ENCODE data around the gene CYBC1. TPM values are rescaled to one million over a fixed set of nuclear protein-coding genes. Genes with fewer than 3 reads are reported as not detected.

Gene CYBC1
- polyA plus RNA-seq, 1 donor (not counting 4 experiments of a cell fraction or from before 2014, with no cell fraction given), result 30.2 TPM

GRCh38 chr17:82487910-82488309 lies 37.4 kb upstream of the CYBC1 start:
- peaks cover 11% of the 10 kb centered on the region for H3K4me1 ChIP-seq (ENCODE audit: control insufficient read depth, extremely low read depth, insufficient read depth, low read length)
- no peaks in the 10 kb centered on the region for H3K9me1 ChIP-seq (ENCODE audit: control insufficient read depth, extremely low read depth, insufficient read depth, low read length)
- DNase-seq (ENCODE audit: low read depth, low spot score) (no peak), FAIRE-seq (no peak)
- H3K9me3 ChIP-seq (ENCODE audit: control insufficient read depth, low read depth, low read length), result no peaks in the 10 kb centered on the region
- H3K27ac ChIP-seq (ENCODE audit: control insufficient read depth, insufficient read depth, low read length), result no peak overlapping the region
- H3K79me2 ChIP-seq (ENCODE audit: control insufficient read depth, insufficient read depth, low read length), result no peaks in the 10 kb centered on the region
- peaks cover 0 to 12% of the 10 kb centered on the region in 2 experiments for H3K36me3 ChIP-seq (ENCODE audit: control insufficient read depth in 2 of 2, extremely low read depth in 1 of 2, insufficient read depth in 2 of 2, low read length in 2 of 2)
- no peak overlapping the region for H3K4me3 ChIP-seq (ENCODE audit: control insufficient read depth in 2 of 3, extremely low read depth in 1 of 3, insufficient read depth in 2 of 3, low read depth in 1 of 3, low read length in 3 of 3)
- dilution Hi-C loops (cut with MboI; ENCODE audit: extremely low pct_ligation_motif_present, low sequenced_read_pairs), result no loop called here
- no peak overlapping the region for H3K4me2 ChIP-seq (ENCODE audit: control insufficient read depth, extremely low read depth, insufficient read depth, low read depth, low read length)
- H3K9ac ChIP-seq (ENCODE audit: control insufficient read depth, extremely low read depth, insufficient read depth, low read length), result no peak overlapping the region
- TF ChIP-seq EZH2 (IDR thresholded peaks at IDR 0.05; ENCODE audit: low read length), result no peak
- TF ChIP-seq CTCF (optimal IDR thresholded peaks at IDR 0.05 in 1 of 3, IDR thresholded peaks at IDR 0.05 in 1 of 3, conservative IDR thresholded peaks at IDR 0.05 in 1 of 3; ENCODE audit: extremely low read depth in 1 of 3, insufficient read depth in 2 of 3, low read length in 3 of 3), result no peak
- no peak overlapping the region for H2AFZ ChIP-seq (ENCODE audit: control insufficient read depth, low read length)
- no peaks in the 10 kb centered on the region for H3K27me3 ChIP-seq (ENCODE audit: control insufficient read depth, extremely low read depth, insufficient read depth, low read length)
- no peaks in the 10 kb centered on the region for H4K20me1 ChIP-seq (ENCODE audit: control insufficient read depth, extremely low read depth, insufficient read depth, low read length)

- Histone ChIP-seq H3K79me2 (ENCODE audit: control insufficient read depth, insufficient read depth, low read length) (no peaks in the 10 kb centered on the region), H3K27ac (ENCODE audit: control insufficient read depth, insufficient read depth, low read length) (no peak overlapping the region), H3K9me1 (ENCODE audit: control insufficient read depth, extremely low read depth, insufficient read depth, low read length) (no peaks in the 10 kb centered on the region), H2AFZ (ENCODE audit: control insufficient read depth, low read length) (no peak overlapping the region), H4K20me1 (ENCODE audit: control insufficient read depth, extremely low read depth, insufficient read depth, low read length) (no peaks in the 10 kb centered on the region), H3K27me3 (ENCODE audit: control insufficient read depth, extremely low read depth, insufficient read depth, low read length) (no peaks in the 10 kb centered on the region), H3K4me1 (ENCODE audit: control insufficient read depth, extremely low read depth, insufficient read depth, low read length) (peaks cover 5% of the 10 kb centered on the region), H3K36me3 (ENCODE audit: control insufficient read depth in 2 of 2, extremely low read depth in 1 of 2, insufficient read depth in 2 of 2, low read length in 2 of 2) (peaks cover 0 to 14% of the 10 kb centered on the region in 2 experiments), H3K4me3 (ENCODE audit: control insufficient read depth in 2 of 3, extremely low read depth in 1 of 3, insufficient read depth in 2 of 3, low read depth in 1 of 3, low read length in 3 of 3) (no peak overlapping the region), H3K9me3 (ENCODE audit: control insufficient read depth, low read depth, low read length) (no peaks in the 10 kb centered on the region), H3K4me2 (ENCODE audit: control insufficient read depth, extremely low read depth, insufficient read depth, low read depth, low read length) (no peak overlapping the region), H3K9ac (ENCODE audit: control insufficient read depth, extremely low read depth, insufficient read depth, low read length) (no peak overlapping the region)
- TF ChIP-seq EZH2 (IDR thresholded peaks at IDR 0.05; ENCODE audit: low read length) (no peak), CTCF (optimal IDR thresholded peaks at IDR 0.05 in 1 of 3, IDR thresholded peaks at IDR 0.05 in 1 of 3, conservative IDR thresholded peaks at IDR 0.05 in 1 of 3; ENCODE audit: extremely low read depth in 1 of 3, insufficient read depth in 2 of 3, low read length in 3 of 3) (no peak)
- dilution Hi-C loops (cut with MboI; ENCODE audit: extremely low pct_ligation_motif_present, low sequenced_read_pairs), result no loop called here
- DNase-seq (ENCODE audit: low read depth, low spot score) (no peak), FAIRE-seq (no peak)
Measured at GRCh38 chr17:82486231-82487094, 35.9 kb upstream of the CYBC1 start.

All from keratinocyte (primary cell).